HG03521 (cell line): ENCODE data around the gene SPRR2B.
"Not testable (repeated sequence)": the region's sequence is repeated elsewhere in the genome, so short reads cannot be mapped to it uniquely, and the experiment has no call there.

Experiments
- ATAC-seq: cut with Tn5 transposase; IDR thresholded peaks from one replicate; pipeline ENCODE4 v1.9.1; 2021; ENCODE audit warnings: mild to moderate bottlenecking, moderate library complexity; ENCODE audit not compliant: unreplicated experiment

SPRR2B gene

DNA sequence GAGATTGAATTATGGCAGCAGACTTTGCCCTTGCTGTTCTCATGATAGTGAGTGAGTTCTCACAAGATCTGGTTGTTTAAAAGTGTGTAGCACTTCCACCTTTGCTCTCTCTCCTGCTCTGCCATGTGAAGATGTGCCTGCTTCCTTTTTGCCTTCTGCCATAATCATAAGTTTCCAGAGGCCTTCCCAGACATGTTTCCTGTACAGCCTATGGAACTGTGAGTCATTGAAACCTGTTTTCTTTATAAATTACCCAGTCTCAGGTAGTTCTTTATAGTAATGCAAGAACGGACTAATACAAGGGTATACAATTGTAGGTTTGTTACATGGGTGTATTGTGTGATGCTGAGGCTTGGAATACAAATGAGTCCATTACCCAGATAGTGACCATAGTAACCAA is 36.2 kb downstream of the SPRR2B start:
- no peak for ATAC-seq

- no peak for ATAC-seq
Measured at GRCh38 chr1:153032677-153033308, 38.6 kb downstream of the SPRR2B start.

GRCh38 chr1:153032073-153032472 is 39.3 kb downstream of the SPRR2B start:
- no peak for ATAC-seq

DNA sequence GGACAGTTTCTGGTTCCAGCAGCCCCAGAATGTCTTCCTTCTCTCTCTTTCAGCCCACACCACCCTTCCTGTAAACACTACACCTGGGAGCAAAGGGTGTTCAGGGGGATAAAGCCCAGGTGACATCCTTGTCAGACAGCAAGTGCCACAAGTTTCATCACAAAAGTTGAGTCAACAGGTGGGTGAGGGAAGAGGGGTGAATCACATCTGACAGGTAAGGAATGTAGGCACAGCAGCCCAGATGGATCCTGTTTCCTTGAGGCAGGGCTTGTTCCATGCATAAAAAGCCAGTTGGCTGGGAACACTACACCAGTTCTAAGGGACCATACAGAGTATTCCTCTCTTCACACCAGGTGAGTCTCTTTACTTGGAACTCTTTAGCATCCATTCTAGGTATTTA is 40.5 kb downstream of the SPRR2B start, which contains the start of gene SPRR1B:
Gene SPRR1B, plus strand, starts transcription at position 309 of the 400 bp plus-strand sequence. CDS start 1,143 bp downstream, outside the sequence.
- no peak for ATAC-seq

DNA sequence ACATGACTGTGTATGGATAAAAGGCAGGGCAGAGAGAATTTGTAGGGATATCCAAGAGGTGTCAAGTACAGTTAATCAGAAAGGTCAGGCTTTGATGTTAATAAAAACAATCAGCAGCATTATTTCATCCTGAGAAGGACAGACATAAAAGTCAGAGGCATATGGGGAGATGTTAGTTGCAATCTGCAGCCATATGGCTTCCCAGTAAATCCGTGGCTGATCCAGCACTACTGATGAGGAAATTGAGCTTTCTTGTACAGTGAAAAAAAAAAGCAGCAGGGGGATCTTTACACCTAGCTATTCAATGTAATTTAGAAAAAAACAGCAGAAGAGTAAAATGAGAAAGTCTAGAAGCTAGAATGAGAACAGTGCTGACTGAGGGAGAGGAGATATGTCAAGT is 42.6 kb downstream of the SPRR2B start:
- no peak for ATAC-seq

DNA sequence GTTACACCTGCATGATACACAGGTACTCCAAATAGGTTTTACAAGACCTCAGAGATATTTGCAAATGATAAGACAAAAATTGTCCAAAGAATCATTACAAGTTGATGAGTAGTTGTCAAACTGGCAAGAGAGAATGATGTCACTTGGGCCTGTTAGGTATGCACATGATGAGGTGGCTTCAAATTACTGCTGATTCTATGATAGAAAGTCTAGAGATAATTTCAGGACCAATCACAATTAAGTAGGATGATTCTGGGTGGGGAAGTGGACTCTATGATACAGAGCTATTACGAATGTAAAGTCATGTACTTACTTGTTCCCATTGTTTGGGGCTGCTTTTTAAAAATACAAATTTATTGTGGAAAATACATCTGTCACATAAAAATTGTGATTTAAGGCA is 45.6 kb downstream of the SPRR2B start:
- no peak for ATAC-seq

DNA sequence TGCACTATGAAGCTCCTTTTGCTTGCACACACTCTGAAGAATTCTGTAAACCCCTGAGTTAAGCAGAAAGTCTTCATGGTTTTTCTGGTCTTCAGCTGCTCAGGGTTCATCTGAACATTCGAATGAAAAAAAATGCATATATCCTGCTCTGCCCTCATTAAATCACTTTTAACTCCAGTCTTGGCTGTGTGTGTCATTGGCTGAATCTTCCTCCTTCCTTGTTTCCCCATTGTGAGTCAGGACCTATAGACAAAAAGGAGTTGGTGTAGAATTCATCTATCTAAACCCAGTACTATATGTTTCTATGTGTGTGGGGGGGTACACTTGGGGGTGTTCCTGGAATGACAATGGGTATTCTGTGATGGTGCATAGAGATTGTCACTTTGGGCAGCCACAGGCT is 47.0 kb downstream of the SPRR2B start:
- no peak for ATAC-seq

DNA sequence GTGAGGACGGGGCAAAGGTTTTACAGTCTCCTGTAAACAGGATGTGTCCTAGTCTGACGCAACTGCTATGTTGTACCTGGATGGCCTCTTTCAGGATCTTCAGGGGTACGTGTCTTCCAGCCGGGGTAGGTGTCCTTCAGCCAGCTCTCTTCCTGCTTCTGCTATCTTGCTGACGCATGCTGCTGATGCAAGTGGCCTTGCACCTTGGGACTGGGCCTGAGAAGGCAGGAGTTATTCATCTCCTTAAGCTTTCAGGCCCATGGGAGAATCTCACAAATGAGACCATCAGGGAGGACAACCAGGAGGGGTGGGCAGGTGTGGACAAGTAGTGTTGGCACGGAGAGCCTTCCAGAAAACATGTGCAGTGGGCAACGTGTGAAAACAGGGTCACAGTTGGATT is 48.3 kb downstream of the SPRR2B start:
- no peak for ATAC-seq

GRCh38 chr1:153022340-153022739 is 49.1 kb downstream of the SPRR2B start:
- ATAC-seq: not testable (repeated sequence)

DNA sequence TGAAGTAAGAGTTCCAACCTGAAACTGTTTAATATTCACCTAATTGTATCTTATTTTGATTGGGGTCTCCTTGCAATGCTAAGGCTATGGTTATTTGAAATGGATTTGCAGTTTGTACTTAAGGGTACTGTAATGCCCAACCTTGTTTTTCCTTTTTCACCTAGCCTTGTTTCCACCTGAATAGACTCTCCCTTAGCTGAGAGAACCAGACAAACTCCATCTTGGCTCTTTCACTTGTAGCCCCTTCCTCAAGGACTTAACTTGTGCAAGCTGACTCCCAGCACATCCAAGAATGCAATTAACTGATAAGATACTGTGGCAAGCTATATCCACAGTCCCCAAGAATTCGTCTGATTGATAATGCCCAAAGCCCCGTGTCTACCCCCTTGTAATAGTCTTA is 49.6 kb downstream of the SPRR2B start:
- not testable (repeated sequence) for ATAC-seq
